ENCODE measurements around the gene LRRC61.
A peak's percentile ranks its signal among the peaks of the same experiment; 100 is the strongest.

DNA sequence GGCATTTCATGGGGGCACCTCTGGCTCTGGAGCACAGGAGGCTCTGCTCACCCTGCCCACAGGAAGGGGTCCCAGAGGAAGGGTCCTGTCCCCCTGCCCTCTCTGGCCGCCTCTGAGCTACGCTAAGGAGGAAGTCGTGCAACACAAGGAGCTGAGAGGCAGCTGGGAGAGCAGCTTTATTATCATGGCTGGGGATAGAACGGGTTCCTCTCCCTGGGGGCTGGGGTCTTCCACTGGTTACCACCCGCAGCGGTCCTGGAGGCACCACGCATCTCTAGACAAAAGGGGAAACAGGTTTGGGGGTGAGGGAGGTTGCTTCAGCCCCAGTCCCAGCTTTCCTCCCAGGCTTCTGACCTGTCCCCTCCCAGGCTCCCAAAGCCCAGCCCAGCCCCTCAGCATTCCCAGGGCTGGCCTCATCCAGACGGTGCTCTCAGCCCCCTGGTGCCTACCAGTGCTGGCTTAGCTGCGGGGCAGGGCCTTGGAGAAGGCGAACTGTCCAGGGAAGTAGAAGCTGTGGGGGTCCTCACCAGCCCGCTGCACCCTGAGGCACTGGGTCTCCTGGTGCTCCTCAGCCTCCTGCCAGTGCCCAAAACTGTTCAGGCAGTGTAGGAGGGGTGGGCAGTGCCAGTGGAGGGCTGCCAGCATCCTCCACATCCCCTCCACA is 15.1 kb downstream of the LRRC61 start:
- TF ChIP-seq, protein P1, sequence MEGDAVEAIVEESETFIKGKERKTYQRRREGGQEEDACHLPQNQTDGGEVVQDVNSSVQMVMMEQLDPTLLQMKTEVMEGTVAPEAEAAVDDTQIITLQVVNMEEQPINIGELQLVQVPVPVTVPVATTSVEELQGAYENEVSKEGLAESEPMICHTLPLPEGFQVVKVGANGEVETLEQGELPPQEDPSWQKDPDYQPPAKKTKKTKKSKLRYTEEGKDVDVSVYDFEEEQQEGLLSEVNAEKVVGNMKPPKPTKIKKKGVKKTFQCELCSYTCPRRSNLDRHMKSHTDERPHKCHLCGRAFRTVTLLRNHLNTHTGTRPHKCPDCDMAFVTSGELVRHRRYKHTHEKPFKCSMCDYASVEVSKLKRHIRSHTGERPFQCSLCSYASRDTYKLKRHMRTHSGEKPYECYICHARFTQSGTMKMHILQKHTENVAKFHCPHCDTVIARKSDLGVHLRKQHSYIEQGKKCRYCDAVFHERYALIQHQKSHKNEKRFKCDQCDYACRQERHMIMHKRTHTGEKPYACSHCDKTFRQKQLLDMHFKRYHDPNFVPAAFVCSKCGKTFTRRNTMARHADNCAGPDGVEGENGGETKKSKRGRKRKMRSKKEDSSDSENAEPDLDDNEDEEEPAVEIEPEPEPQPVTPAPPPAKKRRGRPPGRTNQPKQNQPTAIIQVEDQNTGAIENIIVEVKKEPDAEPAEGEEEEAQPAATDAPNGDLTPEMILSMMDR (IDR thresholded peaks at IDR 0.05 in 8 of 11, conservative IDR thresholded peaks at IDR 0.05 in 3 of 11) = no peak
- no peak for TF ChIP-seq POLR2A (IDR thresholded peaks at IDR 0.05)
- TF ChIP-seq POLR2AphosphoS5 (IDR thresholded peaks at IDR 0.05) = peak in 1 of 3 donors; percentile 10
